Thoracic aorta (tissue), 2 donors: ENCODE data around the gene NOTUM. TPM values are rescaled to one million over a fixed set of nuclear protein-coding genes. Genes with fewer than 3 reads are reported as not detected.

Experiments used
- ATAC-seq: fragments of 150-250 bp; one replicate; pipeline ENCODE4 v1.8.0; 2017; ENCODE audit warnings: low read depth; ENCODE audit not compliant: insufficient number of reproducible peaks, low FRiP score
- DNase-seq: peaks from one replicate; pipeline ENCODE4 v3.0.0-alpha.2; 2020; ENCODE audit warnings: low spot score
- H3K27ac ChIP-seq, 2 donors: fragments of 200-600 bp; sonication (generic); 1 replicate in 1 of 2; 2 replicates in 1 of 2; pipeline ENCODE4 v1.5.1; 2016; ENCODE audit warnings: mild to moderate bottlenecking in 2 of 2, moderate library complexity in 2 of 2
- H3K27me3 ChIP-seq: fragments of 200-600 bp; sonication (generic); replicated peaks from 2 replicates; pipeline ENCODE4 v1.6.0; 2016; ENCODE audit warnings: mild to moderate bottlenecking; ENCODE audit not compliant: insufficient read depth
- H3K36me3 ChIP-seq: fragments of 200-600 bp; sonication (generic); one replicate; pipeline ENCODE4 v1.5.1; 2016
- H3K4me1 ChIP-seq, 2 donors: fragments of 200-600 bp; sonication (generic); 1 replicate in 1 of 2; 2 replicates in 1 of 2; pipeline versions ENCODE4 v1.5.1 to v1.6.0; 2016; ENCODE audit warnings: low read depth in 2 of 2, mild to moderate bottlenecking in 1 of 2; ENCODE audit not compliant: control insufficient read depth in 1 of 2
- H3K4me3 ChIP-seq: fragments of 200-600 bp; sonication (generic); 2 replicates; pipeline ENCODE4 v1.5.1; 2016; ENCODE audit warnings: mild to moderate bottlenecking
- H3K9me3 ChIP-seq: fragments of 200-600 bp; sonication (generic); 2 replicates; pipeline ENCODE4 v1.5.1; 2016
- total RNA-seq, 2 donors: library from RNA; depleted of rRNA; stranded (reverse); fragments of >200 nt; gene quantifications; one replicate each; pipeline versions ENCODE4 v1.1.0 to v1.2.3, GENCODE V29; 2016
- TF ChIP-seq, protein P1 (sequence below): fragments of 200-600 bp; sonication (generic); IDR thresholded peaks from one replicate; pipeline ENCODE4 v1.5.1; 2019; ENCODE audit warnings: antibody characterized with exemption

Gene NOTUM
- total RNA-seq, 2 donors from 2014 or later = not detected

DNA sequence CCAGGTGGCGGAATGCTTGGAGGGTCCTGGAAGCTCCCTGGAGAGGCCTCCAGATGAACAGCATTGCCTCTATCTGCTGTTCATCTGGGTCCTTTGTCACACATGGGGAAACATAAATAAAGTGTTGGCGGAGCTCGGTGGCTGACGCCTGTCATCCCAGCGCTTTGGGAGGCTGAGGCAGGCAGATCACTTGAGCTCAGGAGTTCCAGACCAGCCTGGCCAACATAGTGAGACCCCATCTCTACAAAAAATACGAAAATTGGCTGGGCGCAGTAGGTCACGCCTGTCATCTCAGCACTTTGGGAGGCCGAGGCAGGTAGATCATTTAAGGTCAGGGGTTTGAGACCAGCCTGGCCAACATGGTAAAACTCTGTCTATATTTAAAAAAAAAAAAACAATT is 16.1 kb downstream of the NOTUM start:
- DNase-seq = no peak
- H3K36me3 ChIP-seq = no peaks in the 10 kb centered on the region
- no peak overlapping the region for H3K4me3 ChIP-seq
- H3K27me3 ChIP-seq = no peaks in the 10 kb centered on the region
- TF ChIP-seq, protein P1, sequence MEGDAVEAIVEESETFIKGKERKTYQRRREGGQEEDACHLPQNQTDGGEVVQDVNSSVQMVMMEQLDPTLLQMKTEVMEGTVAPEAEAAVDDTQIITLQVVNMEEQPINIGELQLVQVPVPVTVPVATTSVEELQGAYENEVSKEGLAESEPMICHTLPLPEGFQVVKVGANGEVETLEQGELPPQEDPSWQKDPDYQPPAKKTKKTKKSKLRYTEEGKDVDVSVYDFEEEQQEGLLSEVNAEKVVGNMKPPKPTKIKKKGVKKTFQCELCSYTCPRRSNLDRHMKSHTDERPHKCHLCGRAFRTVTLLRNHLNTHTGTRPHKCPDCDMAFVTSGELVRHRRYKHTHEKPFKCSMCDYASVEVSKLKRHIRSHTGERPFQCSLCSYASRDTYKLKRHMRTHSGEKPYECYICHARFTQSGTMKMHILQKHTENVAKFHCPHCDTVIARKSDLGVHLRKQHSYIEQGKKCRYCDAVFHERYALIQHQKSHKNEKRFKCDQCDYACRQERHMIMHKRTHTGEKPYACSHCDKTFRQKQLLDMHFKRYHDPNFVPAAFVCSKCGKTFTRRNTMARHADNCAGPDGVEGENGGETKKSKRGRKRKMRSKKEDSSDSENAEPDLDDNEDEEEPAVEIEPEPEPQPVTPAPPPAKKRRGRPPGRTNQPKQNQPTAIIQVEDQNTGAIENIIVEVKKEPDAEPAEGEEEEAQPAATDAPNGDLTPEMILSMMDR = no peak
- H3K9me3 ChIP-seq = no peaks in the 10 kb centered on the region
- no peak for ATAC-seq
- H3K4me1 ChIP-seq = peaks cover 0 to 9% of the 10 kb centered on the region in 2 donors
- H3K27ac ChIP-seq = no peak overlapping the region

GRCh38 chr17:81942167-81942553 is 18.8 kb downstream of the NOTUM start:
- H3K27me3 ChIP-seq = no peaks in the 10 kb centered on the region
- H3K9me3 ChIP-seq = no peaks in the 10 kb centered on the region
- no peak overlapping the region for H3K27ac ChIP-seq
- H3K36me3 ChIP-seq = no peaks in the 10 kb centered on the region
- DNase-seq (no peak), ATAC-seq (no peak)
- H3K4me1 ChIP-seq = peaks cover 0 to 23% of the 10 kb centered on the region in 2 donors
- no peak overlapping the region for H3K4me3 ChIP-seq
- TF ChIP-seq, protein P1 = no peak

GRCh38 chr17:81941484-81942166 is 19.4 kb downstream of the NOTUM start:
- no peaks in the 10 kb centered on the region for H3K9me3 ChIP-seq
- peaks cover 3 to 28% of the 10 kb centered on the region in 2 donors for H3K4me1 ChIP-seq
- H3K36me3 ChIP-seq = no peaks in the 10 kb centered on the region
- DNase-seq (no peak), ATAC-seq (no peak)
- no peak overlapping the region for H3K4me3 ChIP-seq
- H3K27ac ChIP-seq = no peak overlapping the region
- H3K27me3 ChIP-seq = no peaks in the 10 kb centered on the region
- TF ChIP-seq, protein P1 = no peak

DNA sequence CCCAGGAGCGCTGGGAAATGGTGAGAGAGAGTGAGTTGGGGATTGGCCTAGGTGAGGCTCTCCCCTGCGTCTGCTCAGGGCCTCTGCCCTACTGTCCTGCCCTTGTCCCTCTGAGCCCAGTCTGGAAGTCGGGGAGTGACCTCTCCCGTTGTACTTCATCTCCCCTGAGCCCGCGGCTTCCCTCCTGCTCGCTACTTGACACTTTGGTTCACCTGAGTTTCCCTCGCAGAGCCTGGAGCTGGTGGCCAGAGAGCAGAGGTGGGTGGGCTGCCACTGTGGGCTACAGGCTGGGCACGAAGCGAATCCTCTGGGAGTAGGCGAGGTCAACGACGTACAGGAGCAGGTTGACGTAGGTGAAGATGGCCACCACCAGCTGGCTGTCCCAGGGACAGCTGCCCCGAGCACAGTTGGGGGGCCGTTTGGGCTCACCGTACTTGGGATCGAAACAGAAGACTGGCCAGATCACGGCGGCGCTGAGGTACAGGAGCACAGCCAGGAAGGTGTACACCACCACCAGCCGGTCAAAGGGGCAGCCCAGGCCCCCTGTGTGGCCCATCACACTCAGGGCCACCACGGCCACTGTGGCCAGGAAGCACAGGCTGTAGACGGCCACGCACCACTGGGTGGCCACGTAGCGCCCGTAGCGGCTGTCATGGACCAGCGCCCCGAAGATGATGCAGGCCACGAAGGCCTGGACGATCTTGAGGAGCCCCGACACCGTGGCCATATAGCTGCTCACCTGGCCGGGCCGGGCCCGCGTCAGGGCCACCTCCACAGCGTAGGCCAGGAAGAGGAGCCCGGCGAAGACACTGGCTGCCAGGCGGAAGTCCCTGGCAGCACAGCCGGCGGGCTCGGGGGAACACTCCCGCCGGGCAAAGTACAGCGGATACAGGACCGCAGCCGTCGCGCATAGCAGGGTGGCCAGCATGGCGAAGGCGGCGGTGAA is 20.2 kb downstream of the NOTUM start:
- Histone ChIP-seq H3K27ac (no peak overlapping the region), H3K9me3 (no peaks in the 10 kb centered on the region), H3K27me3 (no peaks in the 10 kb centered on the region), H3K4me3 (no peak overlapping the region), H3K36me3 (no peaks in the 10 kb centered on the region), H3K4me1 (peaks cover 3 to 30% of the 10 kb centered on the region in 2 donors)
- TF ChIP-seq, protein P1 = no peak
- DNase-seq (no peak), ATAC-seq (no peak)

GRCh38 chr17:81939881-81940385 is 21.1 kb downstream of the NOTUM start:
- DNase-seq = no peak
- no peak overlapping the region for H3K27ac ChIP-seq
- peaks cover 3 to 30% of the 10 kb centered on the region in 2 donors for H3K4me1 ChIP-seq
- H3K36me3 ChIP-seq = no peaks in the 10 kb centered on the region
- peak overlapping the region; percentile 46 for H3K4me3 ChIP-seq
- no peak for ATAC-seq
- H3K9me3 ChIP-seq = no peaks in the 10 kb centered on the region
- TF ChIP-seq, protein P1 = no peak
- no peaks in the 10 kb centered on the region for H3K27me3 ChIP-seq
